NB4 (cell line): ENCODE measurements around the gene PARD3.

Source experiments
- MAX ChIP-seq: IDR thresholded peaks from 2 replicates; pipeline ENCODE4 v1.6.1; 2011; ENCODE audit warnings: low read depth, low read length
- MYC ChIP-seq: IDR thresholded peaks from 2 replicates; pipeline ENCODE4 v1.6.1; 2011; ENCODE audit warnings: low read depth, low read length
- POLR2A ChIP-seq: IDR thresholded peaks from 2 replicates; pipeline ENCODE4 v1.6.1; 2011; ENCODE audit warnings: mild to moderate bottlenecking; ENCODE audit not compliant: insufficient read length; ENCODE audit errors: extremely low read depth
- TF ChIP-seq, protein P1 (sequence below): IDR thresholded peaks from one replicate; pipeline ENCODE4 v1.5.1; 2012; ENCODE audit warnings: low read depth, low read length

- TF ChIP-seq, protein P1, sequence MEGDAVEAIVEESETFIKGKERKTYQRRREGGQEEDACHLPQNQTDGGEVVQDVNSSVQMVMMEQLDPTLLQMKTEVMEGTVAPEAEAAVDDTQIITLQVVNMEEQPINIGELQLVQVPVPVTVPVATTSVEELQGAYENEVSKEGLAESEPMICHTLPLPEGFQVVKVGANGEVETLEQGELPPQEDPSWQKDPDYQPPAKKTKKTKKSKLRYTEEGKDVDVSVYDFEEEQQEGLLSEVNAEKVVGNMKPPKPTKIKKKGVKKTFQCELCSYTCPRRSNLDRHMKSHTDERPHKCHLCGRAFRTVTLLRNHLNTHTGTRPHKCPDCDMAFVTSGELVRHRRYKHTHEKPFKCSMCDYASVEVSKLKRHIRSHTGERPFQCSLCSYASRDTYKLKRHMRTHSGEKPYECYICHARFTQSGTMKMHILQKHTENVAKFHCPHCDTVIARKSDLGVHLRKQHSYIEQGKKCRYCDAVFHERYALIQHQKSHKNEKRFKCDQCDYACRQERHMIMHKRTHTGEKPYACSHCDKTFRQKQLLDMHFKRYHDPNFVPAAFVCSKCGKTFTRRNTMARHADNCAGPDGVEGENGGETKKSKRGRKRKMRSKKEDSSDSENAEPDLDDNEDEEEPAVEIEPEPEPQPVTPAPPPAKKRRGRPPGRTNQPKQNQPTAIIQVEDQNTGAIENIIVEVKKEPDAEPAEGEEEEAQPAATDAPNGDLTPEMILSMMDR, result no peak
- TF ChIP-seq POLR2A, result no peak
- TF ChIP-seq MAX, result no peak
- TF ChIP-seq MYC, result no peak
These were observed 321.1 kb downstream of the PARD3 start for GRCh38 chr10:34494012-34494411.
